Breast epithelium (tissue), 3 donors: ENCODE results near the gene ICAM2.

Experiments
- POLR2A ChIP-seq: fragments of 450-650 bp; IDR thresholded peaks from one replicate; pipeline ENCODE4 v1.6.1; 2016; ENCODE audit warnings: antibody characterized with exemption, mild to moderate bottlenecking, moderate library complexity
- POLR2AphosphoS5 ChIP-seq, 3 donors: sonication (generic); formaldehyde crosslinking; IDR thresholded peaks; one replicate each; pipeline ENCODE4 v1.6.1; 2017; ENCODE audit warnings: antibody characterized with exemption in 3 of 3
- TF ChIP-seq, protein P1 (sequence below), 3 donors: fragments of 450-650 bp; IDR thresholded peaks; one replicate each; pipeline ENCODE4 v1.5.1; 2016 to 2017; ENCODE audit warnings: antibody characterized with exemption in 3 of 3, mild to moderate bottlenecking in 3 of 3, moderate library complexity in 3 of 3

DNA sequence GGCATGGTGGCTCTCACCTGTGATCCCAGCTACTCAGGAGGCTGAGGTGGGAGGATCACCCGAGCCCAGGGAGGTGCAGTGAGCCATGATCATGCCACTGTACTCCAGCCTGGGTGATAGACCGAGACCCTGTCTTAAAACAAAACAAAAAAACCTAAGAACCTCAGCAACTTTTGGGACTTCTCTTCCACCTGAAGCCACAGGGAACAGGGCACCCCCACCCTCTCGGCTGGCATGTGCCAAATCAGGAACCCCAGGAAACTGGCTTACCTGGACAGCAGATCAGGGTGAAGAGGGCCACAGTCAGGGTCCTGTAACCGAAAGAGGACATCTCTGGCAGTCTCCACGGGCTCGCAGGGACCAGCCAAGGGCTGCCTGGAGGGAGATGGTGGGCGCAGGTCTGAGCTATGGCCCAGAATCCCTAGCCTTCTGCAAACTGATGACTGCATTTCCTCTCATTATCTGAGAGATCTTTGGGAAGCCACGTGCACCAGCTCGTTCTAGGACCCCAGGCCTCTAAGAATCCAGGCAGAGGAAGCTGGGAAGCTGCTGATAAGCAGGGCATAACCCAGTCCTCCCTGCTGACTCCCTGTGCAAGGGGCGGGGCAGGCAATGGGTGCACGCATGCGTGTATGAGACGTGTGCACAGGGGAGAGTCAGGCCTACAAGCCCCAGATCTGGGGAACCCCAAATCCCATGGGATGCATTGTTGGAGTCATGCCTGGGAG, 13.9 kb downstream of the ICAM2 start:
- TF ChIP-seq, protein P1, sequence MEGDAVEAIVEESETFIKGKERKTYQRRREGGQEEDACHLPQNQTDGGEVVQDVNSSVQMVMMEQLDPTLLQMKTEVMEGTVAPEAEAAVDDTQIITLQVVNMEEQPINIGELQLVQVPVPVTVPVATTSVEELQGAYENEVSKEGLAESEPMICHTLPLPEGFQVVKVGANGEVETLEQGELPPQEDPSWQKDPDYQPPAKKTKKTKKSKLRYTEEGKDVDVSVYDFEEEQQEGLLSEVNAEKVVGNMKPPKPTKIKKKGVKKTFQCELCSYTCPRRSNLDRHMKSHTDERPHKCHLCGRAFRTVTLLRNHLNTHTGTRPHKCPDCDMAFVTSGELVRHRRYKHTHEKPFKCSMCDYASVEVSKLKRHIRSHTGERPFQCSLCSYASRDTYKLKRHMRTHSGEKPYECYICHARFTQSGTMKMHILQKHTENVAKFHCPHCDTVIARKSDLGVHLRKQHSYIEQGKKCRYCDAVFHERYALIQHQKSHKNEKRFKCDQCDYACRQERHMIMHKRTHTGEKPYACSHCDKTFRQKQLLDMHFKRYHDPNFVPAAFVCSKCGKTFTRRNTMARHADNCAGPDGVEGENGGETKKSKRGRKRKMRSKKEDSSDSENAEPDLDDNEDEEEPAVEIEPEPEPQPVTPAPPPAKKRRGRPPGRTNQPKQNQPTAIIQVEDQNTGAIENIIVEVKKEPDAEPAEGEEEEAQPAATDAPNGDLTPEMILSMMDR (IDR thresholded peaks at IDR 0.05) = no peak
- TF ChIP-seq POLR2A (no peak), POLR2AphosphoS5 (IDR thresholded peaks at IDR 0.05) (peak; percentile 17 to 47 (median 20))
